GM12801 (cell line): ENCODE results near the gene ZFPM1.

Experiments
- CTCF ChIP-seq: IDR thresholded peaks from one replicate; pipeline ENCODE4 v1.5.1; 2011; ENCODE audit warnings: control low read depth; ENCODE audit not compliant: insufficient read length; ENCODE audit errors: extremely low read depth

ZFPM1 gene

GRCh38 chr16:88511906-88512305, 58.8 kb downstream of the ZFPM1 start:
- no peak for TF ChIP-seq CTCF

- no peak for TF ChIP-seq CTCF
Measured at GRCh38 chr16:88512728-88513696, 59.9 kb downstream of the ZFPM1 start.

- no peak for TF ChIP-seq CTCF
Measured at GRCh38 chr16:88514070-88514469, 61.0 kb downstream of the ZFPM1 start.

- TF ChIP-seq CTCF, result no peak
Measured at GRCh38 chr16:88514526-88515232, 61.6 kb downstream of the ZFPM1 start.

GRCh38 chr16:88515371-88515770, 62.3 kb downstream of the ZFPM1 start:
- TF ChIP-seq CTCF, result no peak

- TF ChIP-seq CTCF, result no peak
Measured at GRCh38 chr16:88515925-88516594, 63.0 kb downstream of the ZFPM1 start.

- TF ChIP-seq CTCF, result no peak
Measured at GRCh38 chr16:88516601-88517061, 63.6 kb downstream of the ZFPM1 start.
